Adrenal gland (tissue), 12 donors: ENCODE data around the gene MS4A10. TPM values are rescaled to one million over a fixed set of nuclear protein-coding genes. Genes with fewer than 3 reads are reported as not detected.

Experiments used
- DNase-seq, 7 donors: peaks; one replicate each; pipeline ENCODE4 v3.0.0-alpha.2; 2019 to 2020
- H3K27ac ChIP-seq, 5 donors: fragments of 200-600 bp; sonication (generic) in 4 of 5; 1 replicate in 3 of 5; 2 replicates in 2 of 5; pipeline versions ENCODE4 v1.5.1 to v1.8.0; 2016 to 2020; ENCODE audit warnings: mild to moderate bottlenecking in 1 of 5
- H3K27me3 ChIP-seq: fragments of 200-600 bp; 2 replicates; pipeline ENCODE4 v1.8.0; 2021
- H3K36me3 ChIP-seq, 2 donors: fragments of 200-600 bp; replicated peaks in 1 of 2; 1 replicate in 1 of 2; 2 replicates in 1 of 2; pipeline versions ENCODE4 v1.5.1 to v1.8.0; 2018 to 2022
- H3K4me1 ChIP-seq, 2 donors: fragments of 200-600 bp; replicated peaks in 1 of 2; 1 replicate in 1 of 2; 2 replicates in 1 of 2; pipeline versions ENCODE4 v1.5.1 to v1.8.0; 2018 to 2021
- H3K4me3 ChIP-seq, 4 donors: fragments of 200-600 bp; sonication (generic) in 3 of 4; one replicate each; pipeline ENCODE4 v1.5.1; 2016 to 2018
- H3K9me3 ChIP-seq, 3 donors: fragments of 200-600 bp; sonication (generic) in 1 of 3; replicated peaks in 1 of 3; 1 replicate in 2 of 3; 2 replicates in 1 of 3; pipeline versions ENCODE4 v1.5.1 to v1.8.0; 2016 to 2021
- POLR2A ChIP-seq, 2 donors: fragments of 450-650 bp; IDR thresholded peaks; one replicate each; pipeline ENCODE4 v1.6.1; 2017; ENCODE audit warnings: antibody characterized with exemption in 2 of 2, mild to moderate bottlenecking in 2 of 2, moderate library complexity in 1 of 2
- WGBS, 4 donors: extraction: QIAGEN DNeasy Blood & Tissue Kit in 2 of 4; methylation state at CpG; one replicate each; pipeline versions ENCODE4 v1.1.5 to v1.1.7; 2013 to 2017; 5-methylcytosine and 5-hydroxymethylcytosine counted together
- intact Hi-C, 2 donors: fragments of 100-400 bp; cut with DNase I; formaldehyde crosslinking; loops; one replicate each; pipeline versions ENCODE4 v1.14.1 to v1.15.0; 2022 to 2023
- polyA plus RNA-seq, 3 donors: library from polyadenylated mRNA; stranded (reverse); fragments of 200-250 nt in 2 of 3; fragments of 350-450 nt in 1 of 3; fragmentation: Illumina TruSeq in 1 of 3; extraction: RNeasy Lipid Tissue Mini Kit (QIAGEN cat#74804) in 1 of 3; gene quantifications; one replicate each; pipeline ENCODE4 v1.2.3, GENCODE V29; 2013 to 2014
- total RNA-seq, 9 donors: library from RNA; depleted of rRNA in 4 of 9; stranded (reverse); fragments of >200 nt in 4 of 9; fragments of 120-200 nt in 1 of 9; fragmentation: NEBNext Ultra II Directional in 1 of 9; extraction: Animal tissue kit (Norgen Biotek cat#: 25700) in 1 of 9; gene quantifications; one replicate each; pipeline versions ENCODE4 v1.1.0 to v1.2.4, GENCODE V29; 2013 to 2023
- TF ChIP-seq, protein P1 (sequence below), 6 experiments: fragments of 450-650 bp in 4 of 6; fragments of 200-600 bp in 2 of 6; sonication (generic) in 1 of 6; IDR thresholded peaks; 1 replicate in 5 of 6; 2 replicates in 1 of 6; pipeline versions ENCODE4 v1.5.1 to v1.8.0; 2016 to 2021; ENCODE audit warnings: antibody characterized with exemption in 6 of 6, mild to moderate bottlenecking in 2 of 6, moderate library complexity in 1 of 6
- donor health status: healthy with polysubstance abuse.
- donor health status: Bipolar disorder and iron deficiency.
- donor health status: DM: yes; HTN: yes; CAD: no.
- donor health status: DM: no; HTN: no; CAD: no.
- donor health status: DM: no; HTN: no; CAD: no.
- donor health status: DM: yes; HTN: yes; CAD: no.

The MS4A10 gene
- total and polyA plus RNA-seq, 12 donors, result not detected

DNA sequence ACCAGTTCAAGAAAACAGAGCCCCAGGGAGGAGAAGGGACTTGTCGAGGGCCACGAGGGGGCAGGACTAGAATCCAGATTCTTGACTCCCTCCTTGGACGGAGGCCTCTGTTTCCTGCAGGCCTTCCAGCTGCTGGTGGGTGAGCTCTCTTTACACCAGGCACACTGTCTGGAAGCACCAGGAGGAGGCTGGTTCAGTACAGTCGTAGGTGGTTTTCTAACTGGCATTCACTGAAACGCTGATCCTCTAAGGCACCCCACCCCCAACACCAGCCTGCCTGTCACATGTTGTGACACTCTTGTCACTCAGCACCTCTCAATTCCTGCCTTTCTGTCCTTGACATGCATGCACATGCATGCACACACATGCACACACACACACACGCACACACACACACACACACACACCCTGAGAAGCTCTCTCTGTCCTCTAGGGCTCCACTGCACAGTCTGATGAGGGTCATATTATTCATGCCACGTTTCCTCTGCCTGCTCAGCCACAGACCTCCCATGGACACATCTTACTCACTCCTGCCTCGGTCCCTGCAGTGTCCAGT lies 751 bp downstream of the MS4A10 start:
- DNase-seq, result no peak
- no peaks in the 10 kb centered on the region for H3K36me3 ChIP-seq
- H3K27ac ChIP-seq, result no peak overlapping the region
- no peaks in the 10 kb centered on the region for H3K4me1 ChIP-seq
- WGBS, 4 donors, result 56 to 74% (median 61%) methylated on average over 8 of the region's 8 CpGs
- H3K4me3 ChIP-seq, result no peak overlapping the region
- TF ChIP-seq, protein P1, sequence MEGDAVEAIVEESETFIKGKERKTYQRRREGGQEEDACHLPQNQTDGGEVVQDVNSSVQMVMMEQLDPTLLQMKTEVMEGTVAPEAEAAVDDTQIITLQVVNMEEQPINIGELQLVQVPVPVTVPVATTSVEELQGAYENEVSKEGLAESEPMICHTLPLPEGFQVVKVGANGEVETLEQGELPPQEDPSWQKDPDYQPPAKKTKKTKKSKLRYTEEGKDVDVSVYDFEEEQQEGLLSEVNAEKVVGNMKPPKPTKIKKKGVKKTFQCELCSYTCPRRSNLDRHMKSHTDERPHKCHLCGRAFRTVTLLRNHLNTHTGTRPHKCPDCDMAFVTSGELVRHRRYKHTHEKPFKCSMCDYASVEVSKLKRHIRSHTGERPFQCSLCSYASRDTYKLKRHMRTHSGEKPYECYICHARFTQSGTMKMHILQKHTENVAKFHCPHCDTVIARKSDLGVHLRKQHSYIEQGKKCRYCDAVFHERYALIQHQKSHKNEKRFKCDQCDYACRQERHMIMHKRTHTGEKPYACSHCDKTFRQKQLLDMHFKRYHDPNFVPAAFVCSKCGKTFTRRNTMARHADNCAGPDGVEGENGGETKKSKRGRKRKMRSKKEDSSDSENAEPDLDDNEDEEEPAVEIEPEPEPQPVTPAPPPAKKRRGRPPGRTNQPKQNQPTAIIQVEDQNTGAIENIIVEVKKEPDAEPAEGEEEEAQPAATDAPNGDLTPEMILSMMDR (IDR thresholded peaks at IDR 0.05), result no peak
- TF ChIP-seq POLR2A (IDR thresholded peaks at IDR 0.05), result no peak
- H3K9me3 ChIP-seq, result no peaks in the 10 kb centered on the region
- intact Hi-C loops, result no loop called here
- H3K27me3 ChIP-seq, result no peaks in the 10 kb centered on the region

DNA sequence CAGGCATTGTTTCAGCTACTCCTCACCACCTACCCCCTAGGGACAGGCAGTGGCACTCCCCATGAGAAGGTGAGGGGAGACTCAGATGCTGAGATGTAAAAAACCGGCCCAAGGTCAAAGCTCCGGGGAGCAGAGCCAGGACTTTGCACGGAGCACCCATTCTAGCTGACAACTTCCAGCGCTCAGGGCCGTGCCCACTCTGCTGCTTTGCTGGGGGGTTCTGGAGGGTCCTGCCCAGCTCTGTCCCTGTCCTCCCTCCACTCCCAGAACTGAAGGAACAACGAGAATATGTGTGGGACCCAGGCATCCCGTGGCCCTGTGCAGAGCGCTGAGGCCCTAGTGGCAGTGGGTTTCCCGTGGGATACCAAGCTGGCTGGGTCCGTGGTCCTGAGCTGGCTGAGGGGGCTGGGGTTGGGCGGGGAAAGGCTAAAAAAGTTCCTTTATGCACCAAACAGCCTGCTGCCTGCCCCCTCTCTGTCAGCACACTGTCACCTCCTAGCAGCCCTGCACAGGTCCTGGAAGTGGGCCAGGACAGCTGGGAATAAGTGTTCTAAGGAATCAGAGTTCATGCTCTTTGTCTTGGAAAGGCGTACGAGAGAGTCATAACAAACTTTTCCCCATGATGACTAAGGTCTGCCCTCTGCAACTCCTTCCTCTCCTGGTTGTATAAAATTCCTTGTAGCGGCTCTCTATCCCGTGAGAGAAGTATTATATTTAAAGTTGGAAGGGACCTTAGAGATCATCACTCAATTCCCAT lies 1.9 kb downstream of the MS4A10 start:
- Histone ChIP-seq H3K4me3 (no peak overlapping the region), H3K27ac (no peak overlapping the region), H3K27me3 (no peaks in the 10 kb centered on the region), H3K36me3 (no peaks in the 10 kb centered on the region), H3K4me1 (no peaks in the 10 kb centered on the region), H3K9me3 (no peaks in the 10 kb centered on the region)
- 39 to 48% (median 45%) methylated on average over 7 to 15 of the region's 15 CpGs for WGBS, 4 donors
- TF ChIP-seq POLR2A (IDR thresholded peaks at IDR 0.05), result no peak
- TF ChIP-seq, protein P1 (IDR thresholded peaks at IDR 0.05), result no peak
- DNase-seq, result peak in 6 of 7 donors; percentile 59 to 80 (median 67)
- intact Hi-C loops, result no loop called here

DNA sequence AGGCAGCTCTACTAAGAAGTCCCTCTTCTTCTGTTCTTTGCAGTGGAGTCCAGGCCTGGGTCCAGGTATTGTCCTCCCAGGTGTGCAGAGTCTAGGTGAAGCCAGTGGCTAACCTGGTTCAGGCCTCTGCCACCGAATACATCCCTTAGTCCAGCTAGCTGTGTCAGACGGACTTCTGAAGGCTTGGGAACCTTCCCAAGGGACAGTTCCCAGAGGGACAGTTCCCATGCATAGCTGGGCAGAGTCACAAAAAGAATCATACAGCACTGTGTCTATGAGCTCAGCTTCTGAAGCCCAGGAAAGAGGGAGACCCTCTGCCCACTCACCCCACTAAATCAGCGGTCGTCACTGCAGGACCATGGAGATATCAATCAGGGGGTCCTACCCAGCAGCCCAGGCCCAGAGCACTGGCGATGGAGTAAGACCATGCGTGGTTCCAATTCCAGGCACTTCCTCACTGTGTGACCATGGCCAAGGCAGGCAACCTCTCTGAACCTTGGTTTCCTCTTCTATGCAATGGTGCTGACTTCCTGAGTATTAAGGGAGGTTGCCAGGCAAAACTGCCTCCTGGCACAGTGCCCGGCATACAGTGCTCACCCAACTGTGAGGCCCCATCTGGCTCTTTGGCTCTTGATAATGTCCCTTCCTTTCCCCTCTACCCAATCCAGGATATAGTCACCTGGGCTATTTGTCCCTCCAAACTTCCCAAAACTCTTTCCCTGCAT lies 3.4 kb downstream of the MS4A10 start:
- DNase-seq, result no peak
- no peak for TF ChIP-seq POLR2A (IDR thresholded peaks at IDR 0.05)
- TF ChIP-seq, protein P1 (IDR thresholded peaks at IDR 0.05), result no peak
- Histone ChIP-seq H3K4me3 (no peak overlapping the region), H3K9me3 (no peaks in the 10 kb centered on the region), H3K27me3 (no peaks in the 10 kb centered on the region), H3K36me3 (no peaks in the 10 kb centered on the region), H3K27ac (no peak overlapping the region), H3K4me1 (no peaks in the 10 kb centered on the region)
- intact Hi-C loops, result no loop called here
- 75 to 89% (median 81%) methylated on average over 5 to 7 of the region's 7 CpGs for WGBS, 4 donors

DNA sequence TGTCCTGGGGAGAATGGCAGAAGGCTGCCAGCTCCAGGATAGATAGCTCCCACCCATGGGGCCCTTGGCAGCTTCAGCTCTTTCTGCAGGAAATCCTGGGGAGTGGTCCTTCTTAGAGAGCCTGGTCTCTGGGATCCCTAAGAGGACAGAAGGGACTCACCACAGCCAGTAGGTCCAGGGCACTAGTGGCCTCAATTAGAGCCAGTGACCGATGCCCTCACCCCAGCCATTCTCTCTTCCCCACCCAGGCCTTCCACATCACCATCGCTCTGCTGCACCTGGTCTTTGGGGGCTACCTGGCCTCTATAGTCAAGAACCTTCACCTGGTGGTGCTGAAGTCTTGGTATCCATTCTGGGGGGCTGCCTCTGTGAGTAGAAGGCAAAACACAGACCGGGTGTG lies 5.6 kb downstream of the MS4A10 start:
- TF ChIP-seq POLR2A (IDR thresholded peaks at IDR 0.05), result no peak
- TF ChIP-seq, protein P1 (IDR thresholded peaks at IDR 0.05), result no peak
- Histone ChIP-seq H3K36me3 (no peaks in the 10 kb centered on the region), H3K4me3 (no peak overlapping the region), H3K27me3 (no peaks in the 10 kb centered on the region), H3K9me3 (no peaks in the 10 kb centered on the region), H3K4me1 (no peaks in the 10 kb centered on the region), H3K27ac (no peak overlapping the region)
- WGBS, 4 donors, result 89 to 96% (median 92%) methylated on average over 3 of the region's 3 CpGs
- intact Hi-C loops, result no loop called here
- no peak for DNase-seq
